Progenitor cell of endocrine pancreas (in vitro differentiated cells): ENCODE results near the gene ZNF3. TPM values are rescaled to one million over a fixed set of nuclear protein-coding genes. Genes with fewer than 3 reads are reported as not detected.
A peak's percentile ranks its signal among the peaks of the same experiment; 100 is the strongest.

Experiments
- DNase-seq: peaks from one replicate; pipeline ENCODE4 v3.0.0; 2021; ENCODE audit warnings: low spot score; ENCODE audit not compliant: unreplicated experiment
- H3K27ac Mint-ChIP-seq: 2 replicates; pipeline ENCODE4 v1.8.0; 2021; ENCODE audit warnings: mild to moderate bottlenecking, moderate library complexity, mixed read lengths
- H3K27me3 Mint-ChIP-seq: 2 replicates; pipeline ENCODE4 v1.8.0; 2021; ENCODE audit warnings: mixed read lengths
- H3K36me3 Mint-ChIP-seq: 2 replicates; pipeline ENCODE4 v1.8.0; 2022; ENCODE audit warnings: mixed read lengths; ENCODE audit not compliant: insufficient read depth
- H3K4me1 Mint-ChIP-seq: 2 replicates; pipeline ENCODE4 v1.8.0; 2021; ENCODE audit warnings: low read depth, mixed read lengths
- H3K4me3 Mint-ChIP-seq: 2 replicates; pipeline ENCODE4 v1.8.0; 2021; ENCODE audit warnings: low read depth, mild to moderate bottlenecking, moderate library complexity, mixed read lengths
- H3K9me3 Mint-ChIP-seq: 2 replicates; pipeline ENCODE4 v1.8.0; 2021; ENCODE audit warnings: low read depth, mixed read lengths
- total RNA-seq: library from RNA; stranded (reverse); gene quantifications from 2 replicates; pipeline ENCODE4 v1.2.1, GENCODE V29; 2021
- TF ChIP-seq, protein P1 (sequence below): fragments of 200-600 bp; sonication (generic); IDR thresholded peaks from one replicate; pipeline ENCODE4 v1.5.0; 2021; ENCODE audit warnings: antibody characterized with exemption, mild to moderate bottlenecking; ENCODE audit not compliant: unreplicated experiment

ZNF3 gene
- total RNA-seq, 1 donor from 2014 or later, result 95.1 TPM

GRCh38 chr7:100089458-100090196, 8.1 kb upstream of the ZNF3 start:
- Mint-ChIP-seq H3K36me3 (peaks cover 21% of the 10 kb centered on the region), H3K4me1 (peaks cover 9% of the 10 kb centered on the region), H3K27me3 (no peaks in the 10 kb centered on the region), H3K9me3 (no peaks in the 10 kb centered on the region), H3K4me3 (peak overlapping the region; percentile 93), H3K27ac (peak overlapping the region; percentile 91)
- TF ChIP-seq, protein P1, sequence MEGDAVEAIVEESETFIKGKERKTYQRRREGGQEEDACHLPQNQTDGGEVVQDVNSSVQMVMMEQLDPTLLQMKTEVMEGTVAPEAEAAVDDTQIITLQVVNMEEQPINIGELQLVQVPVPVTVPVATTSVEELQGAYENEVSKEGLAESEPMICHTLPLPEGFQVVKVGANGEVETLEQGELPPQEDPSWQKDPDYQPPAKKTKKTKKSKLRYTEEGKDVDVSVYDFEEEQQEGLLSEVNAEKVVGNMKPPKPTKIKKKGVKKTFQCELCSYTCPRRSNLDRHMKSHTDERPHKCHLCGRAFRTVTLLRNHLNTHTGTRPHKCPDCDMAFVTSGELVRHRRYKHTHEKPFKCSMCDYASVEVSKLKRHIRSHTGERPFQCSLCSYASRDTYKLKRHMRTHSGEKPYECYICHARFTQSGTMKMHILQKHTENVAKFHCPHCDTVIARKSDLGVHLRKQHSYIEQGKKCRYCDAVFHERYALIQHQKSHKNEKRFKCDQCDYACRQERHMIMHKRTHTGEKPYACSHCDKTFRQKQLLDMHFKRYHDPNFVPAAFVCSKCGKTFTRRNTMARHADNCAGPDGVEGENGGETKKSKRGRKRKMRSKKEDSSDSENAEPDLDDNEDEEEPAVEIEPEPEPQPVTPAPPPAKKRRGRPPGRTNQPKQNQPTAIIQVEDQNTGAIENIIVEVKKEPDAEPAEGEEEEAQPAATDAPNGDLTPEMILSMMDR, result no peak
- no peak for DNase-seq

GRCh38 chr7:100088621-100089457, 7.3 kb upstream of the ZNF3 start, which contains the start of gene COPS6:
Gene COPS6, plus strand, starts transcription at chr7:100088969. Its CDS starts 22 bp downstream, at chr7:100088991.
- Mint-ChIP-seq H3K27ac (peak within 1 kb of the TSS; percentile 97), H3K4me1 (peaks cover 9% of the 10 kb centered on the region), H3K27me3 (no peaks in the 10 kb centered on the region), H3K9me3 (no peaks in the 10 kb centered on the region), H3K4me3 (peak within 1 kb of the TSS; percentile 93), H3K36me3 (peaks cover 20% of the 10 kb centered on the region)
- peak; percentile 69 for DNase-seq
- TF ChIP-seq, protein P1, result no peak

GRCh38 chr7:100088095-100088620, 6.6 kb upstream of the ZNF3 start:
- H3K27ac Mint-ChIP-seq, result peak overlapping the region; percentile 97

DNA sequence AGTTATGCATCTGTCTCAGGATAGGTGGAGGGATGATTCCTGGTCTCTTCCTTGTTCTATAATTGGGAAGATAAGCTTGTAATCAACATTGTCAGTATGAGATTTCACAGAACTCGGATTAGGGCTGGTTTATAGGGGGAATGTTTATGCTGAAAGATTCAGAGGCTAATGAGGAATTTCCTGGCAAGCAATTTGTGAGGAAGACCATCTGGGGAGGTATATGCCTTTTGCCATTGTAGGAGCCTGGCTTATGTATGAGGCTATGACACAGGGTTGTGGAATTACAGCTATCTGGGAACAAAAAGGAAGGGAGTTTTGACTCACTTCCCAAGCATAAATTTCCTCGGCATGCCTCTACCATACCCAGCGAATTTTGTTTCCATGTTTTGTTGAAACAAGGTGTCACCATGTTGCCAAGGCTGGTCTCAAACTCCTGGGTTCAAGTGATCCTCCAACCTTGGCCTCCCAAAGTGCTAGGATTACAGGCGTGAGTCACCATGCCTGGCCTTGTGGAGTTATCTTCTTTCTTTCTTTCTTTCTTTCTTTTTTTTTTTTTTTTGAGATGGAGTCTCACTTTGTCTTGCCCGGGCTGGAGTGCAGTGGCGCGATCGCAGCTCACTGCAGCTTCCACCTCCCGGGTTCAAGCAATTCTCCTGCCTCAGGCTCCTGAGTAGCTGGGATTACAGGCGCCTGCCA, 5.7 kb upstream of the ZNF3 start:
- Mint-ChIP-seq H3K36me3 (peaks cover 9% of the 10 kb centered on the region), H3K9me3 (no peaks in the 10 kb centered on the region), H3K4me1 (peaks cover 13% of the 10 kb centered on the region), H3K27me3 (no peaks in the 10 kb centered on the region), H3K4me3 (peak overlapping the region; percentile 50), H3K27ac (peak overlapping the region; percentile 67)
- DNase-seq, result no peak
- TF ChIP-seq, protein P1, result no peak

More at GRCh38 chr7:100088095-100088620, 6.6 kb upstream of the ZNF3 start:
- TF ChIP-seq, protein P1, result no peak
- peaks cover 9% of the 10 kb centered on the region for H3K4me1 Mint-ChIP-seq
- DNase-seq, result no peak
- H3K36me3 Mint-ChIP-seq, result peaks cover 15% of the 10 kb centered on the region
- H3K27me3 Mint-ChIP-seq, result no peaks in the 10 kb centered on the region
- peak overlapping the region; percentile 93 for H3K4me3 Mint-ChIP-seq
- H3K9me3 Mint-ChIP-seq, result no peaks in the 10 kb centered on the region
